GM12878 (cell line): ENCODE data around the gene VTN. TPM values are rescaled to one million over a fixed set of nuclear protein-coding genes. Genes with fewer than 3 reads are reported as not detected.

Source experiments
- CHD1 ChIP-seq: IDR thresholded peaks from 2 replicates; pipeline ENCODE4 v1.6.1; 2012; ENCODE audit warnings: low read depth, low read length, improper control_type of control experiment
- CTCF ChIP-seq, 3 experiments: IDR thresholded peaks in 2 of 3; conservative IDR thresholded peaks in 1 of 3; 2 replicates each; pipeline ENCODE4 v1.5.1; 2011; ENCODE audit warnings: low read depth in 3 of 3, low read length in 3 of 3, mild to moderate bottlenecking in 3 of 3, control low read depth in 2 of 3, moderate library complexity in 2 of 3, inconsistent platforms in 1 of 3, mixed read lengths in 1 of 3; ENCODE audit not compliant: control insufficient read depth in 2 of 3, insufficient read depth in 1 of 3; ENCODE audit errors: extremely low read depth in 1 of 3
- E4F1 ChIP-seq: fragments of 450-650 bp; IDR thresholded peaks from 2 replicates; pipeline ENCODE4 v1.6.1; 2018; ENCODE audit warnings: borderline replicate concordance, mild to moderate bottlenecking; ENCODE audit not compliant: partially characterized antibody
- EGR1 ChIP-seq, 2 experiments: IDR thresholded peaks; 1 replicate in 1 of 2; 2 replicates in 1 of 2; pipeline ENCODE4 v1.6.1; 2011 to 2012; ENCODE audit warnings: low read depth in 2 of 2, low read length in 2 of 2, borderline replicate concordance in 1 of 2, mild to moderate bottlenecking in 1 of 2, moderate library complexity in 1 of 2
- JUND ChIP-seq: IDR thresholded peaks from 2 replicates; pipeline ENCODE4 v1.6.1; 2012; ENCODE audit warnings: low read depth, mild to moderate bottlenecking, low read length, improper control_type of control experiment, moderate library complexity
- NFIC ChIP-seq: IDR thresholded peaks from 2 replicates; pipeline ENCODE4 v1.6.1; 2012; ENCODE audit warnings: low read depth, mild to moderate bottlenecking, inconsistent platforms, low read length, moderate library complexity
- RBBP5 ChIP-seq: fragments of 200-600 bp; sonication (generic); conservative IDR thresholded peaks from 2 replicates; pipeline ENCODE4 v1.6.1; 2016
- SMARCA5 ChIP-seq: fragments of 450-650 bp; IDR thresholded peaks from 2 replicates; pipeline ENCODE4 v1.6.1; 2017; ENCODE audit warnings: mild to moderate bottlenecking
- SPI1 ChIP-seq: IDR thresholded peaks from 2 replicates; pipeline ENCODE4 v1.6.1; 2011; ENCODE audit warnings: low read depth, mild to moderate bottlenecking, low read length, moderate library complexity, borderline replicate concordance; ENCODE audit not compliant: insufficient read depth
- TBL1XR1 ChIP-seq: IDR thresholded peaks from 2 replicates; pipeline ENCODE4 v1.6.1; 2012; ENCODE audit warnings: low read depth, low read length, improper control_type of control experiment
- WRNIP1 ChIP-seq: IDR thresholded peaks from 2 replicates; pipeline ENCODE4 v1.6.1; 2011; ENCODE audit warnings: low read depth, low read length, improper control_type of control experiment, borderline replicate concordance
- ZBTB11 ChIP-seq: fragments of 450-650 bp; formaldehyde crosslinking; IDR thresholded peaks from 2 replicates; pipeline ENCODE4 v1.5.0; 2022; ENCODE audit warnings: mild to moderate bottlenecking, missing genetic modification characterization
- ZBTB33 ChIP-seq: fragments of 450-650 bp; IDR thresholded peaks from 2 replicates; pipeline ENCODE4 v1.6.1; 2017; ENCODE audit warnings: mild to moderate bottlenecking
- polyA plus RNA-seq, 11 experiments: library from polyadenylated mRNA; depleted of rRNA in 4 of 11; unstranded in 6 of 11; stranded (reverse) in 5 of 11; fragments of >200 nt; fragmentation: Nextera tagmentation in 4 of 11; fragmentation: Illumina TruSeq in 1 of 11; extraction: Ambion mirVana in 4 of 11; extraction: Trizol in 1 of 11; gene quantifications; 1 replicate in 1 of 11; 2 replicates in 10 of 11; pipeline versions ENCODE4 v1.2.1 to v1.2.3, GENCODE V29; 2011 to 2016; ENCODE audit warnings: inconsistent platforms in 2 of 11, missing spikeins in 2 of 11, low read depth in 1 of 11
- total RNA-seq, 4 experiments: library from RNA; depleted of rRNA in 3 of 4; stranded (reverse); fragments of >200 nt in 3 of 4; fragmentation: Illumina TruSeq in 1 of 4; extraction: Trizol in 1 of 4; gene quantifications; 2 replicates each; pipeline versions ENCODE4 v1.2.1 to v1.2.3, GENCODE V29; 2013 to 2021
- TF ChIP-seq, protein P1 (sequence below): fragments of 450-650 bp; IDR thresholded peaks from 2 replicates; pipeline ENCODE4 v1.6.1; 2018; ENCODE audit warnings: mild to moderate bottlenecking, low read depth, moderate library complexity; ENCODE audit not compliant: partially characterized antibody

The VTN gene
- total and polyA plus RNA-seq, 10 of the 15 experiments (the other 5 are each of a cell fraction or from before 2014, with no cell fraction given), result 0.04 to 1.3 (median 0.13) TPM; not detected in 5

DNA sequence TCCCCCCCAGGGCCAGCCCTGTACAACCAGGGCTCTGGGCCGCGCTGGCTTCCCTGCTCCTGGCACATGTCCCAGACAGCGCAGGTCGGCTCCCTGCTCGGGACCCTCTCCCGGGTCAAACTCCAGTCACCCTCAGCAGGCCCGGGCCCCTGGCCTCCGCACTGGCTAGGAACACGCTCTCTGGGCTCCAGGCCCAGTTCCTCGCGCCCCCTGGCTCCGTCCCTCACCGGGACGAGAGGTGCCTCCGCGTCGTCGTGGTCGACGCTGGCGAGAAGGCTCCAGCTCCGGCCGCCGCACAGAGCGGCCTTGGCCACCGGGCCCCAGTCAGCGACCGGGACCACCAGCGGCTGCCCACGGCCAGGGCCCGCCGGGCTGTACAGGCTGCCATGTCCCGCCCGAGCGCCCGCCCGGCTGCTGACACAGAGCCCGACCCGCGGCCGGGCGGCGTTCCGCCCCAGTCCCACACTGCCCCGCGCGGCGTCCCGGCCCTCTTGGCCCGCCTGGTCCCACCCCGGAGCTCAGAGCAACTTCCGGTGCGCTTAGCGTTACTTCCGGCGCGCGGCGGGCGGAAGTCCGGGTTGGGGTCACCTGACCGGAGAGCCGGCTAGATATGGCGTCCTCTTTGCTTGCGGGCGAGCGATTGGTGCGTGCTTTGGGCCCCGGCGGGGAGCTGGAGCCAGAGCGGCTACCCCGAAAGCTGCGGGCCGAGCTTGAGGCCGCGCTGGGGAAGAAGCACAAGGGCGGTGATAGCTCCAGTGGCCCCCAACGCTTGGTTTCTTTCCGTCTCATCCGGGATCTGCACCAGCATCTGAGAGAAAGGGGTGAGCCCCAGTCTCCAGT lies 12.8 kb downstream of the VTN start, which contains the start of gene POLDIP2 (continued):
- TF ChIP-seq SPI1, result peak; percentile 56
- TF ChIP-seq E4F1, result peak; percentile 51
- TF ChIP-seq CHD1, result no peak
- peak; percentile 52 to 69; a peak in 2 of 3 replicates for TF ChIP-seq EGR1 (IDR thresholded peaks at IDR 0.05; ENCODE audit: borderline replicate concordance in 1 of 2, low read depth in 2 of 2, low read length in 2 of 2)
- TF ChIP-seq RBBP5, result no peak
- peak; percentile 44; the same call in 1 of the 2 replicates for TF ChIP-seq TBL1XR1
- no peak for TF ChIP-seq CTCF (IDR thresholded peaks at IDR 0.05 in 2 of 3, conservative IDR thresholded peaks at IDR 0.05 in 1 of 3; ENCODE audit: control insufficient read depth in 2 of 3, extremely low read depth in 1 of 3, insufficient read depth in 1 of 3, low read depth in 3 of 3, low read length in 3 of 3)
- TF ChIP-seq SMARCA5, result peak; percentile 56; the same call in 1 of the 2 replicates
- TF ChIP-seq, protein P1, sequence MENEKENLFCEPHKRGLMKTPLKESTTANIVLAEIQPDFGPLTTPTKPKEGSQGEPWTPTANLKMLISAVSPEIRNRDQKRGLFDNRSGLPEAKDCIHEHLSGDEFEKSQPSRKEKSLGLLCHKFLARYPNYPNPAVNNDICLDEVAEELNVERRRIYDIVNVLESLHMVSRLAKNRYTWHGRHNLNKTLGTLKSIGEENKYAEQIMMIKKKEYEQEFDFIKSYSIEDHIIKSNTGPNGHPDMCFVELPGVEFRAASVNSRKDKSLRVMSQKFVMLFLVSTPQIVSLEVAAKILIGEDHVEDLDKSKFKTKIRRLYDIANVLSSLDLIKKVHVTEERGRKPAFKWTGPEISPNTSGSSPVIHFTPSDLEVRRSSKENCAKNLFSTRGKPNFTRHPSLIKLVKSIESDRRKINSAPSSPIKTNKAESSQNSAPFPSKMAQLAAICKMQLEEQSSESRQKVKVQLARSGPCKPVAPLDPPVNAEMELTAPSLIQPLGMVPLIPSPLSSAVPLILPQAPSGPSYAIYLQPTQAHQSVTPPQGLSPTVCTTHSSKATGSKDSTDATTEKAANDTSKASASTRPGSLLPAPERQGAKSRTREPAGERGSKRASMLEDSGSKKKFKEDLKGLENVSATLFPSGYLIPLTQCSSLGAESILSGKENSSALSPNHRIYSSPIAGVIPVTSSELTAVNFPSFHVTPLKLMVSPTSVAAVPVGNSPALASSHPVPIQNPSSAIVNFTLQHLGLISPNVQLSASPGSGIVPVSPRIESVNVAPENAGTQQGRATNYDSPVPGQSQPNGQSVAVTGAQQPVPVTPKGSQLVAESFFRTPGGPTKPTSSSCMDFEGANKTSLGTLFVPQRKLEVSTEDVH, result peak; percentile 84
- peak; percentile 82 for TF ChIP-seq ZBTB11 (CRISPR knock-in tag)
- no peak for TF ChIP-seq ZBTB33
- peak; percentile 48; the same call in 1 of the 2 replicates for TF ChIP-seq NFIC
- no peak for TF ChIP-seq WRNIP1
- TF ChIP-seq JUND, result no peak
